ENCODE data around the gene SLC24A5. TPM values are rescaled to one million over a fixed set of nuclear protein-coding genes. Genes with fewer than 3 reads are reported as not detected.

SLC24A5 gene
- total RNA-seq, 1 donor from 2014 or later = not detected

- intact Hi-C loops (cut with DNase I) = no loop called here
Observed at GRCh38 chr15:48096813-48097212, 24.0 kb upstream of the SLC24A5 start.

GRCh38 chr15:48097264-48097663 is 23.5 kb upstream of the SLC24A5 start:
- no peaks in the 10 kb centered on the region for H3K9me3 ChIP-seq
- intact Hi-C loops (cut with DNase I) = no loop called here
- H3K4me3 ChIP-seq = no peak overlapping the region
- H3K27me3 ChIP-seq = no peaks in the 10 kb centered on the region
- TF ChIP-seq POLR2AphosphoS5 (IDR thresholded peaks at IDR 0.05; ENCODE audit: insufficient read depth in 1 of 2, low read depth in 1 of 2) (no peak), CTCF (IDR thresholded peaks at IDR 0.05) (no peak), POLR2A (IDR thresholded peaks at IDR 0.05) (no peak)
- H3K36me3 ChIP-seq = no peaks in the 10 kb centered on the region
- DNase-seq (ENCODE audit: extremely low spot score in 2 of 2) = no peak
- H3K4me1 ChIP-seq = no peaks in the 10 kb centered on the region
- H3K27ac ChIP-seq = no peak overlapping the region

More at GRCh38 chr15:48096813-48097212, 24.0 kb upstream of the SLC24A5 start:
- no peaks in the 10 kb centered on the region for H3K4me1 ChIP-seq
- peak in 1 of 2 donors; percentile 40 for DNase-seq (ENCODE audit: extremely low spot score in 2 of 2)
- no peaks in the 10 kb centered on the region for H3K36me3 ChIP-seq
- H3K9me3 ChIP-seq = no peaks in the 10 kb centered on the region
- TF ChIP-seq POLR2AphosphoS5 (IDR thresholded peaks at IDR 0.05; ENCODE audit: insufficient read depth in 1 of 2, low read depth in 1 of 2) (no peak), CTCF (IDR thresholded peaks at IDR 0.05) (no peak), POLR2A (IDR thresholded peaks at IDR 0.05) (no peak)
- H3K27me3 ChIP-seq = no peaks in the 10 kb centered on the region
- no peak overlapping the region for H3K27ac ChIP-seq
- no peak overlapping the region for H3K4me3 ChIP-seq

- Histone ChIP-seq H3K4me3 (no peak overlapping the region), H3K27ac (no peak overlapping the region), H3K36me3 (no peaks in the 10 kb centered on the region), H3K9me3 (no peaks in the 10 kb centered on the region), H3K27me3 (no peaks in the 10 kb centered on the region), H3K4me1 (no peaks in the 10 kb centered on the region)
- no peak for DNase-seq (ENCODE audit: extremely low spot score in 2 of 2)
- intact Hi-C loops (cut with DNase I) = no loop called here
- TF ChIP-seq CTCF (IDR thresholded peaks at IDR 0.05) = no peak
Observed at GRCh38 chr15:48101376-48101961, 19.3 kb upstream of the SLC24A5 start.

- Histone ChIP-seq H3K36me3 (no peaks in the 10 kb centered on the region), H3K27me3 (no peaks in the 10 kb centered on the region), H3K4me1 (no peaks in the 10 kb centered on the region), H3K27ac (no peak overlapping the region), H3K4me3 (no peak overlapping the region), H3K9me3 (no peaks in the 10 kb centered on the region)
- intact Hi-C loops (cut with DNase I) = no loop called here
- no peak for DNase-seq (ENCODE audit: extremely low spot score in 2 of 2)
- TF ChIP-seq POLR2A (IDR thresholded peaks at IDR 0.05) (no peak), POLR2AphosphoS5 (IDR thresholded peaks at IDR 0.05; ENCODE audit: insufficient read depth in 1 of 2, low read depth in 1 of 2) (no peak), CTCF (IDR thresholded peaks at IDR 0.05) (no peak)
Observed at GRCh38 chr15:48102167-48102566, 18.6 kb upstream of the SLC24A5 start.

GRCh38 chr15:48103647-48104046 is 17.1 kb upstream of the SLC24A5 start:
- H3K4me1 ChIP-seq = no peaks in the 10 kb centered on the region
- H3K4me3 ChIP-seq = no peak overlapping the region
- H3K27ac ChIP-seq = no peak overlapping the region
- intact Hi-C loops (cut with DNase I) = no loop called here
- H3K27me3 ChIP-seq = no peaks in the 10 kb centered on the region
- no peaks in the 10 kb centered on the region for H3K36me3 ChIP-seq
- H3K9me3 ChIP-seq = no peaks in the 10 kb centered on the region
- TF ChIP-seq CTCF (IDR thresholded peaks at IDR 0.05) (no peak), POLR2AphosphoS5 (IDR thresholded peaks at IDR 0.05; ENCODE audit: insufficient read depth in 1 of 2, low read depth in 1 of 2) (no peak), POLR2A (IDR thresholded peaks at IDR 0.05) (no peak)
- no peak for DNase-seq (ENCODE audit: extremely low spot score in 2 of 2)

Measured in vagina (tissue), 2 donors.